Loucy (cell line): Measurements from ENCODE around the gene PASK.

Experiments
- H2AFZ ChIP-seq: fragments of 200-600 bp; sonication (generic); 2 replicates; pipeline ENCODE4 v1.6.0; 2016; ENCODE audit warnings: antibody characterized with exemption, mild to moderate bottlenecking, low read length, moderate library complexity
- H3F3A ChIP-seq: fragments of 200-600 bp; 2 replicates; pipeline ENCODE4 v1.6.0; 2016; ENCODE audit warnings: antibody characterized with exemption, low read depth, mild to moderate bottlenecking
- H3K27me3 ChIP-seq: fragments of 200-600 bp; sonication (generic); 2 replicates; pipeline ENCODE4 v1.6.1; 2014; ENCODE audit warnings: low read length, mild to moderate bottlenecking; ENCODE audit not compliant: insufficient read depth, poor library complexity, severe bottlenecking
- H3K36me3 ChIP-seq: fragments of 200-600 bp; sonication (generic); 2 replicates; pipeline ENCODE4 v1.6.1; 2016; ENCODE audit warnings: low read length; ENCODE audit not compliant: insufficient read depth
- H3K4me1 ChIP-seq: fragments of 200-600 bp; sonication (generic); 2 replicates; pipeline ENCODE4 v1.5.1; 2014; ENCODE audit warnings: low read length, mild to moderate bottlenecking; ENCODE audit not compliant: insufficient read depth, poor library complexity, severe bottlenecking
- H3K4me2 ChIP-seq: fragments of 200-600 bp; sonication (generic); 2 replicates; pipeline ENCODE4 v1.6.0; 2014; ENCODE audit warnings: antibody characterized with exemption, low read length, low read depth, mild to moderate bottlenecking; ENCODE audit not compliant: poor library complexity, severe bottlenecking
- H3K4me3 ChIP-seq: fragments of 200-600 bp; sonication (generic); 2 replicates; pipeline ENCODE4 v1.5.1; 2014; ENCODE audit warnings: low read length, mild to moderate bottlenecking, mixed read lengths; ENCODE audit not compliant: poor library complexity, severe bottlenecking
- H3K79me2 ChIP-seq: fragments of 200-600 bp; sonication (generic); 2 replicates; pipeline ENCODE4 v1.6.1; 2014; ENCODE audit warnings: low read length; ENCODE audit not compliant: insufficient read depth
- H3K9ac ChIP-seq: fragments of 200-600 bp; sonication (generic); 2 replicates; pipeline ENCODE4 v1.6.0; 2014; ENCODE audit warnings: mild to moderate bottlenecking, low read depth, low read length, moderate library complexity; ENCODE audit not compliant: poor library complexity, severe bottlenecking
- H3K9me2 ChIP-seq: fragments of 200-600 bp; sonication (generic); replicated peaks from 2 replicates; pipeline ENCODE4 v1.6.1; 2016; ENCODE audit warnings: low read depth, low read length, mixed read lengths
- H3K9me3 ChIP-seq: fragments of 200-600 bp; sonication (generic); 2 replicates; pipeline ENCODE4 v1.6.1; 2014; ENCODE audit warnings: mild to moderate bottlenecking, antibody characterized with exemption, low read length, low read depth; ENCODE audit not compliant: insufficient read depth
- H4K20me1 ChIP-seq: fragments of 200-600 bp; sonication (generic); 2 replicates; pipeline ENCODE4 v1.6.0; 2014; ENCODE audit warnings: antibody characterized with exemption, low read length, mild to moderate bottlenecking; ENCODE audit not compliant: insufficient read depth, poor library complexity, severe bottlenecking
- CTCF ChIP-seq: fragments of 200-600 bp; sonication (generic); conservative IDR thresholded peaks from 2 replicates; pipeline ENCODE4 v1.5.1; 2014; ENCODE audit warnings: mild to moderate bottlenecking, antibody characterized with exemption, low read length
- EZH2phosphoT487 ChIP-seq: fragments of 200-600 bp; IDR thresholded peaks from 2 replicates; pipeline ENCODE4 v1.6.1; 2018; ENCODE audit warnings: antibody characterized with exemption, mild to moderate bottlenecking, moderate library complexity, borderline replicate concordance

The PASK gene

GRCh38 chr2:241074901-241075540, 74.3 kb downstream of the PASK start:
- no peaks in the 10 kb centered on the region for H3K9me2 ChIP-seq
- H3K9ac ChIP-seq = no peak overlapping the region
- no peaks in the 10 kb centered on the region for H3K36me3 ChIP-seq
- no peak overlapping the region for H3K4me2 ChIP-seq
- no peaks in the 10 kb centered on the region for H3K27me3 ChIP-seq
- H3K4me3 ChIP-seq = no peak overlapping the region
- no peaks in the 10 kb centered on the region for H4K20me1 ChIP-seq
- H3K79me2 ChIP-seq = no peaks in the 10 kb centered on the region
- no peaks in the 10 kb centered on the region for H3F3A ChIP-seq
- H3K4me1 ChIP-seq = no peaks in the 10 kb centered on the region
- no peak overlapping the region for H2AFZ ChIP-seq
- no peaks in the 10 kb centered on the region for H3K9me3 ChIP-seq
- no peak for TF ChIP-seq CTCF
- TF ChIP-seq EZH2phosphoT487 = no peak

GRCh38 chr2:241074065-241074818, 75.0 kb downstream of the PASK start:
- no peak overlapping the region for H3K9ac ChIP-seq
- no peak overlapping the region for H2AFZ ChIP-seq
- H3K4me3 ChIP-seq = no peak overlapping the region
- no peaks in the 10 kb centered on the region for H3F3A ChIP-seq
- H3K4me1 ChIP-seq = no peaks in the 10 kb centered on the region
- H3K27me3 ChIP-seq = no peaks in the 10 kb centered on the region
- no peaks in the 10 kb centered on the region for H4K20me1 ChIP-seq
- H3K9me2 ChIP-seq = no peaks in the 10 kb centered on the region
- H3K4me2 ChIP-seq = no peak overlapping the region
- no peaks in the 10 kb centered on the region for H3K9me3 ChIP-seq
- H3K79me2 ChIP-seq = no peaks in the 10 kb centered on the region
- TF ChIP-seq CTCF = no peak
- TF ChIP-seq EZH2phosphoT487 = no peak
- no peaks in the 10 kb centered on the region for H3K36me3 ChIP-seq

DNA sequence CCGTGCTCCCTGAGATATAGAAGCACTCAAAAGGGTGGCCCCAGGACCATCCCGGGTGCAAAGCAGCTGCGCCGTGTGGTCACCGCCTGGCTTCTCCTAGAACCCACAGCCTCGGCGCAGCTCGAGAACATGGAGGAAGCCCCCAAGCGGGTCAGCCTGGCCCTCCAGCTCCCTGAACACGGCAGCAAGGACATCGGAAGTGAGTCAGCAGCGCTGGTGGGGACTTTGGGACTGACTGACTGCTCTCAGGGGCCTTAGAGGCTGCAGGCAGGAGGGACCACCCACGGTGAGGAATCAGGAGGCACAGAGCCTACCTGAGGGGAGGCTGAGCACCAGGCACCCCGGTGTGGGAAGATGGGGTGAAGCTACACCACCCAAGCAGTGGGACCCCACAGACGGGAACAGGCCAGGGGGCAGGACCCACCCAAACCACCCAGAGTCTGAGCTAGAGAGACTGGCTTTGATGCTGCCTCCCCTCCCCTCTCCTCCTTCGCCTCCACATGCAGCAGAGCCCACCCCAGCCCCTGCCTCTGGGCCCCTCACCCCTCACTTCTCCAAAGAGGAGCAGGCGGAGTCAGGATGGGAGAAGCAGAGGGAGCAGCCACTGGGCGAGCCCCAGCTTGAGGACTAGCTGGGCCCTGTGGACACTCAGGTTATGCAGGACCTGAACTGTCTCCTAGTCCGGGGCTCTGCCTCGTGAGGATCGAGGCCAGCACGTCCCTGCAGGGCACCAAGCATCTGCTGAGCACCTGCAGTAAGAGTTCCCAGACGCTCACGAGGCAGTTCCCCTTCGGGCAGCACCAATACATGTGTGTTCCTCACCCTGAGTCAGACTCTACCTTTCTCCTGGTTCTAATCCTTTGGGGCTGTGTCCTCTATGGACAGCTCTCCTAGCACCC, 75.9 kb downstream of the PASK start:
- H3K4me2 ChIP-seq = no peak overlapping the region
- no peaks in the 10 kb centered on the region for H3F3A ChIP-seq
- H3K36me3 ChIP-seq = no peaks in the 10 kb centered on the region
- no peak overlapping the region for H3K9ac ChIP-seq
- H2AFZ ChIP-seq = no peak overlapping the region
- H3K4me1 ChIP-seq = no peaks in the 10 kb centered on the region
- H3K27me3 ChIP-seq = no peaks in the 10 kb centered on the region
- no peak for TF ChIP-seq EZH2phosphoT487
- TF ChIP-seq CTCF = no peak
- H3K9me3 ChIP-seq = no peaks in the 10 kb centered on the region
- no peaks in the 10 kb centered on the region for H3K79me2 ChIP-seq
- H3K9me2 ChIP-seq = no peaks in the 10 kb centered on the region
- no peaks in the 10 kb centered on the region for H4K20me1 ChIP-seq
- H3K4me3 ChIP-seq = no peak overlapping the region
